HFFc6 (cell line): ENCODE data around the gene RGS11. TPM values are rescaled to one million over a fixed set of nuclear protein-coding genes. Genes with fewer than 3 reads are reported as not detected.
"Not testable (repeated sequence)": the region's sequence is repeated elsewhere in the genome, so short reads cannot be mapped to it uniquely, and the experiment has no call there.

ENCODE experiments used
- DNase-seq: peaks from one replicate; pipeline ENCODE4 v3.0.0-alpha.2; 2018
- H3K27ac Mint-ChIP-seq: 2 replicates; pipeline ENCODE4 v1.8.0; 2020; ENCODE audit warnings: mild to moderate bottlenecking, mixed read lengths
- H3K27me3 Mint-ChIP-seq: 2 replicates; pipeline ENCODE4 v1.8.0; 2021; ENCODE audit warnings: mild to moderate bottlenecking, moderate library complexity, mixed read lengths; ENCODE audit not compliant: insufficient read depth
- H3K36me3 Mint-ChIP-seq: 2 replicates; pipeline ENCODE4 v1.8.0; 2021; ENCODE audit warnings: low read depth, mixed read lengths
- H3K4me1 Mint-ChIP-seq: 2 replicates; pipeline ENCODE4 v1.8.0; 2020; ENCODE audit warnings: low read depth, mixed read lengths
- H3K4me3 Mint-ChIP-seq: 2 replicates; pipeline ENCODE4 v1.8.0; 2020; ENCODE audit warnings: mild to moderate bottlenecking, moderate library complexity, mixed read lengths
- H3K9me3 Mint-ChIP-seq: 2 replicates; pipeline ENCODE4 v1.8.0; 2020; ENCODE audit warnings: mild to moderate bottlenecking, mixed read lengths
- total RNA-seq, 6 experiments: library from RNA; stranded (reverse); fragmentation: NEBNext Ultra II Directional; extraction: Animal tissue kit (Norgen Biotek cat#: 25700); gene quantifications; 2 replicates in 1 of 6; 3 replicates in 5 of 6; pipeline ENCODE4 v1.2.3, GENCODE V29; 2021
- TF ChIP-seq, protein P1 (sequence below): fragments of 200-600 bp; sonication (generic); IDR thresholded peaks from 2 replicates; pipeline ENCODE4 v1.5.0; 2021; ENCODE audit warnings: antibody characterized with exemption, mild to moderate bottlenecking

Gene RGS11
- total RNA-seq, 6 experiments from 2014 or later, result 1.5 to 3.5 (median 2.3) TPM

- no peak for DNase-seq
- TF ChIP-seq, protein P1, sequence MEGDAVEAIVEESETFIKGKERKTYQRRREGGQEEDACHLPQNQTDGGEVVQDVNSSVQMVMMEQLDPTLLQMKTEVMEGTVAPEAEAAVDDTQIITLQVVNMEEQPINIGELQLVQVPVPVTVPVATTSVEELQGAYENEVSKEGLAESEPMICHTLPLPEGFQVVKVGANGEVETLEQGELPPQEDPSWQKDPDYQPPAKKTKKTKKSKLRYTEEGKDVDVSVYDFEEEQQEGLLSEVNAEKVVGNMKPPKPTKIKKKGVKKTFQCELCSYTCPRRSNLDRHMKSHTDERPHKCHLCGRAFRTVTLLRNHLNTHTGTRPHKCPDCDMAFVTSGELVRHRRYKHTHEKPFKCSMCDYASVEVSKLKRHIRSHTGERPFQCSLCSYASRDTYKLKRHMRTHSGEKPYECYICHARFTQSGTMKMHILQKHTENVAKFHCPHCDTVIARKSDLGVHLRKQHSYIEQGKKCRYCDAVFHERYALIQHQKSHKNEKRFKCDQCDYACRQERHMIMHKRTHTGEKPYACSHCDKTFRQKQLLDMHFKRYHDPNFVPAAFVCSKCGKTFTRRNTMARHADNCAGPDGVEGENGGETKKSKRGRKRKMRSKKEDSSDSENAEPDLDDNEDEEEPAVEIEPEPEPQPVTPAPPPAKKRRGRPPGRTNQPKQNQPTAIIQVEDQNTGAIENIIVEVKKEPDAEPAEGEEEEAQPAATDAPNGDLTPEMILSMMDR, result no peak
- H3K9me3 Mint-ChIP-seq, result no peaks in the 10 kb centered on the region
- no peak overlapping the region for H3K4me3 Mint-ChIP-seq
- peaks cover 5% of the 10 kb centered on the region; the same call in 1 of the 2 replicates for H3K4me1 Mint-ChIP-seq
- peaks cover 4% of the 10 kb centered on the region; the same call in 1 of the 2 replicates for H3K27me3 Mint-ChIP-seq
- H3K36me3 Mint-ChIP-seq, result no peaks in the 10 kb centered on the region
- no peak overlapping the region for H3K27ac Mint-ChIP-seq
Measured at GRCh38 chr16:262121-262745, 13.5 kb downstream of the RGS11 start.

DNA sequence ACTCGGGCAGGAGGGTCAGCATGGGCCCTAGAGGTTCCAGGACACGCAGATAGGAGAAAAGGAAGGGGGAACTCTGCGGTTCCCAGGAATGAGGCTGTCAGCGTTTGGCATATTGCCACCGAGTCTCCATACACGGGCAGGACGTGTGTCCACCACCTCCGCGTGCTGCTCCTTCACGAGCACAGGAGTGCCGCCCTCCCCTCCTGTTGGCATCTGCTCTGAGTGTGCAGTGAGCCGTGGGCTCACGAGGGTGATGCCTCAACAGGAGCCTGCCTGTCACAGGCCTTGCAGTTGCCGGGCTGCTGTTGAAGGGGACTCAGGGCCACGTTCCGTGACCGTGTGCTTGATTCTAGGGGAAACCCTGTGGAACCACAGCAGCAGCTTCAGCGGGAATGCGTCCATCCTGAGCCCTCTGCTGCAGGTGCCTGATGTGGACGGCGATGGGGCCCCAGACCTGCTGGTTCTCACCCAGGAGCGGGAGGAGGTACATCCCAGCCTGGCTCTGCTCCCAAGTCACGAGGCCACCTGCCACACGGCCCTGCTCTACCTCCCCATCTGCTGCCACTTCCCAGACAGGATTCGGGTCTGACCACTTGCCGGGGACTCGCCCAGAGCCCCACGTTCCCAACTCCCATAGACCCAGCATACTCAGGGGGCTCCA is 14.6 kb downstream of the RGS11 start:
- H3K9me3 Mint-ChIP-seq, result no peaks in the 10 kb centered on the region
- DNase-seq, result no peak
- TF ChIP-seq, protein P1, result no peak
- peaks cover 2% of the 10 kb centered on the region for H3K36me3 Mint-ChIP-seq
- peaks cover 4% of the 10 kb centered on the region; the same call in 1 of the 2 replicates for H3K27me3 Mint-ChIP-seq
- no peak overlapping the region for H3K4me3 Mint-ChIP-seq
- H3K4me1 Mint-ChIP-seq, result peaks cover 5% of the 10 kb centered on the region; the same call in 1 of the 2 replicates
- H3K27ac Mint-ChIP-seq, result no peak overlapping the region

GRCh38 chr16:260326-260725 is 15.4 kb downstream of the RGS11 start:
- Mint-ChIP-seq H3K27me3 (no peaks in the 10 kb centered on the region), H3K4me1 (no peaks in the 10 kb centered on the region), H3K27ac (no peak overlapping the region), H3K4me3 (no peak overlapping the region), H3K36me3 (peaks cover 6% of the 10 kb centered on the region), H3K9me3 (no peaks in the 10 kb centered on the region)
- TF ChIP-seq, protein P1, result no peak
- DNase-seq, result no peak

- Mint-ChIP-seq H3K27me3 (no peaks in the 10 kb centered on the region), H3K4me1 (no peaks in the 10 kb centered on the region), H3K36me3 (peaks cover 6% of the 10 kb centered on the region), H3K9me3 (no peaks in the 10 kb centered on the region), H3K27ac (no peak overlapping the region), H3K4me3 (no peak overlapping the region)
- DNase-seq, result no peak
- TF ChIP-seq, protein P1, result no peak
Measured at GRCh38 chr16:259814-260253, 15.9 kb downstream of the RGS11 start.

- DNase-seq, result no peak
- no peaks in the 10 kb centered on the region for H3K27me3 Mint-ChIP-seq
- H3K27ac Mint-ChIP-seq, result no peak overlapping the region
- H3K4me3 Mint-ChIP-seq, result no peak overlapping the region
- no peaks in the 10 kb centered on the region for H3K9me3 Mint-ChIP-seq
- H3K36me3 Mint-ChIP-seq, result peaks cover 6% of the 10 kb centered on the region
- no peaks in the 10 kb centered on the region for H3K4me1 Mint-ChIP-seq
- TF ChIP-seq, protein P1, result no peak
Measured at GRCh38 chr16:259226-259625, 16.5 kb downstream of the RGS11 start.

DNA sequence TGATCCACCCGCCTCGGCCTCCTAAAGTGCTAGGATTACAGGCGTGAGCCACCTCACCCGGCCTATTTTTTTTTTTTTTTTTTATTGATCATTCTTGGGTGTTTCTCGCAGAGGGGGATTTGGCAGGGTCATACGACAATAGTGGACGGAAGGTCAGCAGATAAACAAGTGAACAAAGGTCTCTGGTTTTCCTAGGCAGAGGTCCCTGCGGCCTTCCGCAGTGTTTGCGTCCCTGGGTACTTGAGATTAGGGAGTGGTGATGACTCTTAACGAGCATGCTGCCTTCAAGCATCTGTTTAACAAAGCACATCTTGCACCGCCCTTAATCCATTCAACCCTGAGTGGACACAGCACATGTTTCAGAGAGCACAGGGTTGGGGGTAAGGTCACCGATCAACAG is 17.7 kb downstream of the RGS11 start:
- H3K4me1 Mint-ChIP-seq, H3K36me3 Mint-ChIP-seq, H3K27me3 Mint-ChIP-seq, DNase-seq, H3K27ac Mint-ChIP-seq, H3K9me3 Mint-ChIP-seq, H3K4me3 Mint-ChIP-seq: not testable (repeated sequence)
